Activated T-cell treated with anti-CD3 and anti-CD28 coated beads, Interleukin-2, amount 50 U/mL, for 24 hours (primary cell): ENCODE measurements around the gene SBF1.

Experiments
- DNase-seq: peaks from one replicate; pipeline ENCODE4 v3.0.0-alpha.2; 2020
- H3K27ac Mint-ChIP-seq: 2 replicates; pipeline ENCODE4 v1.8.0; 2020; ENCODE audit warnings: mild to moderate bottlenecking, mixed read lengths
- H3K27me3 Mint-ChIP-seq: 2 replicates; pipeline ENCODE4 v1.8.0; 2020; ENCODE audit warnings: mixed read lengths
- H3K36me3 Mint-ChIP-seq: 2 replicates; pipeline ENCODE4 v1.8.0; 2020; ENCODE audit warnings: low read depth, mixed read lengths
- H3K4me1 Mint-ChIP-seq: 2 replicates; pipeline ENCODE4 v1.8.0; 2020; ENCODE audit warnings: low read depth, mixed read lengths
- H3K4me3 Mint-ChIP-seq: 2 replicates; pipeline ENCODE4 v1.8.0; 2020; ENCODE audit warnings: mild to moderate bottlenecking, moderate library complexity, mixed read lengths
- H3K9me3 Mint-ChIP-seq: 2 replicates; pipeline ENCODE4 v1.8.0; 2020; ENCODE audit warnings: mixed read lengths

SBF1 gene

DNA sequence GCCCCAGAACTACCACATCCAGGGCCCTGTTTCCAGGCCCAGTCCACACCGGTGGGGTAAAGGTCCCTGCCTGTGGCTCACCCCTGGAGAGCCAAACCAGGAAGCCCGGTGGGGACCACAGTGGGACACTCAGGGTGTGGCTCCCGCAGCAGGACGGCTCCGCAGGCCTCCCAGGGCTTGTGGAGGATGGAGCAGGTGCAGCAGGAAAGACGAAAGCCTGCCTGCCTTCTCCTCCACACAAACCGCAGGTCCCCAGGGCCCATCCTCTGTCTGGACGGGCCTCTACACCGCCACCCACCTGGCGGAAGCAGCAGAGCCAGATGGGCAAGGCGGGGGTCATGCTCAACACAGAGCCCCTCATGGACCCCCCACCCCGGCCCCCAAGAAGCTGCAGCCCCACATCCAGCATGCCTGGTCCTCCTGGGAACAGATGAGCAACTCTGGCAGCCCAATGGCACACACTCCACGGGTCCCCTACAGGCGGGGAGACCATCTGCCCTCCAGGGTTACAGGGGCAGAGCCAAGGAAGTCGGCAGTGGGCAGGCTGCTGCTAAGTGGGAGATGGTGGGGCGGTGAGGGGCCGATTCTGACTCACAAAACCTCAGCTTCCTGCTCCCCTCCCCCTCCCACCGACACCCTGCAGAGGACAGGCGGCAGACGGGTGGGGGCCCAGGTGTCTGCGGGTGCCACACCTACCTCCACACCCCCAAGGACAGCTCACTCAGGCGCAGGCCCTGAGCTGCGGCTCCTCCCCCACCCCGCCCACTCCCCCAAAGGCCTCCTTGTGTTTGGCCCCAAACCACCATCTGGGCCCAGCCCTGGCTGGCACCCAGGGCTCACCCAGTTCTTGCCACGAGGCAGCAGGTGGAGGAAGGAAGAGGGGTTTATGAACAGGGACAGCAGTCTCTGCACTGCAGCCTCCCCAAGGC is 5.2 kb downstream of the SBF1 start:
- Mint-ChIP-seq H3K36me3 (peaks cover 51% of the 10 kb centered on the region), H3K4me3 (peak overlapping the region; percentile 96), H3K4me1 (peaks cover 73% of the 10 kb centered on the region), H3K9me3 (no peaks in the 10 kb centered on the region), H3K27me3 (no peaks in the 10 kb centered on the region), H3K27ac (peak overlapping the region; percentile 94)
- peak; percentile 92 for DNase-seq

GRCh38 chr22:50468626-50469025 is 6.2 kb downstream of the SBF1 start:
- Mint-ChIP-seq H3K4me3 (peak overlapping the region; percentile 96), H3K27me3 (no peaks in the 10 kb centered on the region), H3K9me3 (no peaks in the 10 kb centered on the region), H3K27ac (peak overlapping the region; percentile 94), H3K4me1 (peaks cover 68% of the 10 kb centered on the region), H3K36me3 (peaks cover 55% of the 10 kb centered on the region)
- no peak for DNase-seq

GRCh38 chr22:50467773-50468440 is 6.9 kb downstream of the SBF1 start:
- Mint-ChIP-seq H3K36me3 (peaks cover 57% of the 10 kb centered on the region), H3K27me3 (no peaks in the 10 kb centered on the region), H3K9me3 (no peaks in the 10 kb centered on the region), H3K4me3 (no peak overlapping the region), H3K27ac (peak overlapping the region; percentile 67), H3K4me1 (peaks cover 61% of the 10 kb centered on the region)
- no peak for DNase-seq

- H3K4me1 Mint-ChIP-seq: peaks cover 55% of the 10 kb centered on the region
- no peak overlapping the region for H3K4me3 Mint-ChIP-seq
- H3K27me3 Mint-ChIP-seq: no peaks in the 10 kb centered on the region
- H3K9me3 Mint-ChIP-seq: no peaks in the 10 kb centered on the region
- no peak for DNase-seq
- no peak overlapping the region for H3K27ac Mint-ChIP-seq
- H3K36me3 Mint-ChIP-seq: peaks cover 59% of the 10 kb centered on the region
Measured at GRCh38 chr22:50467341-50467740, 7.5 kb downstream of the SBF1 start.

GRCh38 chr22:50465066-50465930 is 9.5 kb downstream of the SBF1 start:
- peaks cover 34% of the 10 kb centered on the region for H3K4me1 Mint-ChIP-seq
- no peaks in the 10 kb centered on the region for H3K9me3 Mint-ChIP-seq
- H3K4me3 Mint-ChIP-seq: no peak overlapping the region
- no peak overlapping the region for H3K27ac Mint-ChIP-seq
- DNase-seq: no peak
- no peaks in the 10 kb centered on the region for H3K27me3 Mint-ChIP-seq
- peaks cover 73% of the 10 kb centered on the region for H3K36me3 Mint-ChIP-seq

DNA sequence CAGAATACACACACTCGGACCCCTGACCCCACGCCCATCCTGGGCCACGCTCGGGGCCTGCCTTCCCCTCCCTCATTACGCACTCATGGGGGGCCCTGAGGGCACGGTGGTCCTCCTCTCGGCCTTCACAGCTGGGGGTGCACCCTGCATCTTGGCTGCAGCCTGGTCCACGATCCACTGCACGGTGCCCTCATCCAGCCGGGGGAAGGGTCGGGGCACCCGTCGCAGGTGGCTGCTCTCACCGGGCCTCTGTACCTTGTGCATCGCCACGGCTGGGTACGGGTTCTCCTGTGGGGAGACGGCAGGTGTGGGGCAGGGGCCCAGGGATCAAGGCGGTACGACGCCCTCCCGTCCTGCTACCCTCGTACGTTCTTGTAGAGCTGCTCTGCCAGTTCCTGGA is 10.4 kb downstream of the SBF1 start:
- Mint-ChIP-seq H3K36me3 (peaks cover 80% of the 10 kb centered on the region), H3K4me3 (no peak overlapping the region), H3K27me3 (no peaks in the 10 kb centered on the region), H3K9me3 (no peaks in the 10 kb centered on the region), H3K4me1 (peaks cover 27% of the 10 kb centered on the region), H3K27ac (no peak overlapping the region)
- no peak for DNase-seq

GRCh38 chr22:50463188-50463900 is 11.5 kb downstream of the SBF1 start:
- DNase-seq: no peak
- Mint-ChIP-seq H3K27me3 (no peaks in the 10 kb centered on the region), H3K4me1 (peaks cover 16% of the 10 kb centered on the region), H3K27ac (peak overlapping the region; percentile 12), H3K36me3 (peaks cover 91% of the 10 kb centered on the region), H3K9me3 (no peaks in the 10 kb centered on the region), H3K4me3 (no peak overlapping the region)

- DNase-seq: no peak
- no peak overlapping the region for H3K27ac Mint-ChIP-seq
- peaks cover 8% of the 10 kb centered on the region for H3K4me1 Mint-ChIP-seq
- no peaks in the 10 kb centered on the region for H3K27me3 Mint-ChIP-seq
- H3K36me3 Mint-ChIP-seq: peaks cover 94% of the 10 kb centered on the region
- no peak overlapping the region for H3K4me3 Mint-ChIP-seq
- H3K9me3 Mint-ChIP-seq: no peaks in the 10 kb centered on the region
Measured at GRCh38 chr22:50461979-50462540, 12.8 kb downstream of the SBF1 start.

DNA sequence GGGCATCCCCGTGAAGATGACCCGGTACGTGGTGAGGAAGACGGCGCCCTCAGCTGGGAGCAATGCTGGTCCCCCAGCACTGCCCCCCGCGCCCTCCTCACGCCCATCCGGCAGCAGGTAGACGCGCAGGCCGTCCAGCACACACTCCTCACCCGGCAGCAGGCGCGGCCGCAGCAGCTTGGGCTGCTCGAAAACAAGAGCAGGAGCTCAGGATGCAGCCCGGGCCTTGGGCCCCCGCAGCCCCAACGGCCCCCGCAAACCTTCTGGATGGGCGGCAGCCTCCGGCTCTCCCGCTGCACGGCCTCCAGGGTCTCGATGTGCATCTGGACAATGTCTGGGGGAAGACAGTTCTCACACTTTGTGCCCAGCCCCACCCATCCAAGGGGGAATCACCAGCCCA is 13.3 kb downstream of the SBF1 start:
- H3K4me1 Mint-ChIP-seq: peaks cover 3% of the 10 kb centered on the region
- DNase-seq: no peak
- no peaks in the 10 kb centered on the region for H3K27me3 Mint-ChIP-seq
- H3K4me3 Mint-ChIP-seq: no peak overlapping the region
- H3K36me3 Mint-ChIP-seq: peaks cover 94% of the 10 kb centered on the region
- H3K9me3 Mint-ChIP-seq: no peaks in the 10 kb centered on the region
- no peak overlapping the region for H3K27ac Mint-ChIP-seq

- Mint-ChIP-seq H3K9me3 (no peaks in the 10 kb centered on the region), H3K4me1 (no peaks in the 10 kb centered on the region), H3K4me3 (no peak overlapping the region), H3K36me3 (peaks cover 92% of the 10 kb centered on the region), H3K27me3 (no peaks in the 10 kb centered on the region), H3K27ac (no peak overlapping the region)
- no peak for DNase-seq
Measured at GRCh38 chr22:50460938-50461337, 13.9 kb downstream of the SBF1 start.

DNA sequence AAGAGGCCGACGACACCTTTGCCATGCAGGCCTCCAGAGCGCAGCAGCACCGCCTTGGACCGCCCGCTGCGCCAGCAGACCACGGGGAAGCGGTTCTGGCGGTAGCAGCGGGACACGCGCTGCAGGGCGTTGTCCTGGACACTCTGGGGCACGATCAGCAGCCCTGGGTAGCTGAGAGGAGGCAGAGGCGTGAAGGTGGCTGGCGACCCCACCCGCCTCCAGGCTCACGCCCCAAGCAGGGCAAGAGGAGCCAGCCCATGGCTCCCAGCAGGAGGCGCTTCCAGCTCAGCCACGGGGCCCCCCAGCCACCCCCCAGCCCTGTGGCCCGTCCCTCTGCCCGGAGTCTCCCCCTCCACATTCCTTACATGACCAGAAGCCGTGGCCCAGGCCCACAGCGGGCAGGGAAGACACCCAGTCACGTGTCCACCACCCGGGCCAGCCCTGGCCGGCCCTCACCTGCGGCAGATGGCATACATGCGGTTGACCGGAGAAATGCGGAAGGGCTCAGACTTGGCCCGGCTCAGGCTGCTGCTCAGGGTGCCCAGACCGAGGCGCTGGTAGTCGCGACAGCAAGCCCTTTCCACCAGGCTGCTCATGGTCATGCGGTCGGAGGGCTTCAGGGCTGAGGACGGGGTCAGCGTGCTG is 15.2 kb downstream of the SBF1 start:
- Mint-ChIP-seq H3K27ac (no peak overlapping the region), H3K36me3 (peaks cover 91% of the 10 kb centered on the region), H3K27me3 (no peaks in the 10 kb centered on the region), H3K4me1 (no peaks in the 10 kb centered on the region), H3K4me3 (no peak overlapping the region), H3K9me3 (no peaks in the 10 kb centered on the region)
- no peak for DNase-seq

DNA sequence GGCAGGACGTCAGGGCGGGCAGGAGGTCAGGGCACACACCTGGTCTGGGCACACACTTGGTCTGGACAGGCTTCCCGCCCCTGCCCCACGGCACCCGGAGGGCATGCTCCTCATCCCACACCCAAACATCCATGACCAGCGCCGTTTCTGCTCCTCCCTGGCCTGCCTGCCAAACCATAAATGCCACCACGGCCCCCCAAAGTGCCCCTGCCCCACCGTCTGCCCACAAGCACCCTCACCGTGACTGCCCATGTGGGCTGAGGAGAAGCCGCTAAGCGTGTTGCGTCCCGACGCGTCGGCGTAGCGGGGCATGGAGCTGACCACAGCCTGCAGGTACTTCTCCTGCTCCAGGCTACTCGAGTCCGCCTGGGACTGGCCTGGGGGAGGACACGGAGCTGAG is 15.8 kb downstream of the SBF1 start:
- DNase-seq: no peak
- peaks cover 3% of the 10 kb centered on the region for H3K4me1 Mint-ChIP-seq
- no peak overlapping the region for H3K4me3 Mint-ChIP-seq
- peak overlapping the region; percentile 75 for H3K27ac Mint-ChIP-seq
- H3K27me3 Mint-ChIP-seq: no peaks in the 10 kb centered on the region
- H3K36me3 Mint-ChIP-seq: peaks cover 91% of the 10 kb centered on the region
- no peaks in the 10 kb centered on the region for H3K9me3 Mint-ChIP-seq

DNA sequence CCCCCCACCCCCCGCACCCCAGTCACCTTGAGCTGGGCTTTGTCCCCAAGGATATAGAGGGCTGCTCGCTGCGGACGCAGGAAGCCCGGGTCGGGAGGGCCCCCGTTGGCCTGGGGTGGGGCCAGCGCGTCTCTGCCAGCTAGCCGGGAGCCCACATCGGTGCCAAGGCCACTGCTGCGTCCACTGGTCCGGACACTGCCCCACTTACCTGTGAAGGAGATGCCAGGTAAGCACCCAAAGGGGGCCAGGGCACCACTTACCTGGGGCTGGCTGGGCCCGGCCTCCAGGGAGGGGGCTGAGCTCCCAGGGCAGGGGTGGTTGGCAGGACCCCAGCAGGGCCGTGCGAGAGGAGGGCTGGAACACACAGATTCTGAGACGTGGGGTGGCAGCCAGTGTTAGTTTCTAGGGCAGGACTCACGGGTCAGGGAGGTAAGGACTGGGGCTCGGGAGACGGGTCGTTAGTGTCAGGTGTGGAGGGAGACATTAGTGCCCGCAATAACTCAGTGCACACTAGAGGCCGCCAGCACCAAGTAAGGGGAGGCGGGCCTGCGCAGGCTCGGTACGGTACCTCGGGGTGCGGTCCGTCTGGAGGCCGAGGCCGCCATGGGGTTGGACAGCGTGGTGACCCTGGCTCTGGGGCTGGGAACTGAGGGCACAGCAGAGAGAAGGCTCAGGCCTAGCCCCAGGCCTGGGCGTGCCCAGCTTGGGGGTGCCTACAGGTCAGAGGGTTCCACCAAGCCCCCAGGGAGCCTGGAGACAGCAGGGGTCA is 18.2 kb downstream of the SBF1 start:
- no peak for DNase-seq
- H3K36me3 Mint-ChIP-seq: peaks cover 91% of the 10 kb centered on the region
- peaks cover 17% of the 10 kb centered on the region for H3K4me1 Mint-ChIP-seq
- H3K4me3 Mint-ChIP-seq: no peak overlapping the region
- H3K9me3 Mint-ChIP-seq: no peaks in the 10 kb centered on the region
- peak overlapping the region; percentile 64 for H3K27ac Mint-ChIP-seq
- H3K27me3 Mint-ChIP-seq: no peaks in the 10 kb centered on the region
